GM12878 (cell line): Measurements from ENCODE around the gene ANXA9.

ENCODE experiments used
- BCL11A ChIP-seq: IDR thresholded peaks from 2 replicates; pipeline ENCODE4 v1.6.1; 2011; ENCODE audit warnings: low read depth, low read length
- BRCA1 ChIP-seq: IDR thresholded peaks from 2 replicates; pipeline ENCODE4 v1.6.1; 2011; ENCODE audit warnings: low read depth, low read length, improper control_type of control experiment
- CTCF ChIP-seq, 3 experiments: IDR thresholded peaks in 2 of 3; conservative IDR thresholded peaks in 1 of 3; 2 replicates each; pipeline ENCODE4 v1.5.1; 2011; ENCODE audit warnings: low read depth in 3 of 3, low read length in 3 of 3, mild to moderate bottlenecking in 3 of 3, control low read depth in 2 of 3, moderate library complexity in 2 of 3, inconsistent platforms in 1 of 3, mixed read lengths in 1 of 3; ENCODE audit not compliant: control insufficient read depth in 2 of 3, insufficient read depth in 1 of 3; ENCODE audit errors: extremely low read depth in 1 of 3
- FOXM1 ChIP-seq: IDR thresholded peaks from 2 replicates; pipeline ENCODE4 v1.6.1; 2012; ENCODE audit warnings: low read depth, mild to moderate bottlenecking, inconsistent platforms, low read length, moderate library complexity
- HDAC2 ChIP-seq: fragments of 200-600 bp; sonication (generic); IDR thresholded peaks from 2 replicates; pipeline ENCODE4 v1.6.1; 2017
- IKZF1 ChIP-seq: fragments of 450-650 bp; conservative IDR thresholded peaks from 2 replicates; pipeline ENCODE4 v1.6.1; 2017; ENCODE audit warnings: antibody characterized with exemption, mild to moderate bottlenecking
- JUND ChIP-seq: IDR thresholded peaks from 2 replicates; pipeline ENCODE4 v1.6.1; 2012; ENCODE audit warnings: low read depth, mild to moderate bottlenecking, low read length, improper control_type of control experiment, moderate library complexity
- POLR2A ChIP-seq: IDR thresholded peaks from 2 replicates; pipeline ENCODE4 v1.6.1; 2011; ENCODE audit warnings: low read depth, mild to moderate bottlenecking, low read length
- RFX5 ChIP-seq: IDR thresholded peaks from 2 replicates; pipeline ENCODE4 v1.6.1; 2011; ENCODE audit warnings: low read depth, low read length, improper control_type of control experiment
- SREBF2 ChIP-seq: IDR thresholded peaks from 2 replicates; pipeline ENCODE4 v1.6.1; 2012; ENCODE audit warnings: mild to moderate bottlenecking, low read length
- SUZ12 ChIP-seq: fragments of 200-600 bp; sonication (generic); IDR thresholded peaks from one replicate; pipeline ENCODE4 v1.6.1; 2018; ENCODE audit warnings: antibody characterized with exemption, mild to moderate bottlenecking; ENCODE audit not compliant: unreplicated experiment
- TCF12 ChIP-seq: IDR thresholded peaks from 2 replicates; pipeline ENCODE4 v1.6.1; 2011; ENCODE audit warnings: low read depth, mild to moderate bottlenecking, low read length
- TF ChIP-seq, protein P1 (sequence below): fragments of 450-650 bp; IDR thresholded peaks from 2 replicates; pipeline ENCODE4 v1.6.1; 2017; ENCODE audit warnings: mild to moderate bottlenecking, low read depth, inconsistent platforms; ENCODE audit not compliant: poor library complexity, severe bottlenecking

- TF ChIP-seq SUZ12 (no peak), BCL11A (no peak), CTCF (IDR thresholded peaks at IDR 0.05 in 2 of 3, conservative IDR thresholded peaks at IDR 0.05 in 1 of 3; ENCODE audit: control insufficient read depth in 2 of 3, extremely low read depth in 1 of 3, insufficient read depth in 1 of 3, low read depth in 3 of 3, low read length in 3 of 3) (no peak), BRCA1 (no peak), TCF12 (no peak), JUND (no peak), POLR2A (no peak), RFX5 (no peak), IKZF1 (no peak), HDAC2 (no peak), FOXM1 (no peak), SREBF2 (no peak)
- TF ChIP-seq, protein P1, sequence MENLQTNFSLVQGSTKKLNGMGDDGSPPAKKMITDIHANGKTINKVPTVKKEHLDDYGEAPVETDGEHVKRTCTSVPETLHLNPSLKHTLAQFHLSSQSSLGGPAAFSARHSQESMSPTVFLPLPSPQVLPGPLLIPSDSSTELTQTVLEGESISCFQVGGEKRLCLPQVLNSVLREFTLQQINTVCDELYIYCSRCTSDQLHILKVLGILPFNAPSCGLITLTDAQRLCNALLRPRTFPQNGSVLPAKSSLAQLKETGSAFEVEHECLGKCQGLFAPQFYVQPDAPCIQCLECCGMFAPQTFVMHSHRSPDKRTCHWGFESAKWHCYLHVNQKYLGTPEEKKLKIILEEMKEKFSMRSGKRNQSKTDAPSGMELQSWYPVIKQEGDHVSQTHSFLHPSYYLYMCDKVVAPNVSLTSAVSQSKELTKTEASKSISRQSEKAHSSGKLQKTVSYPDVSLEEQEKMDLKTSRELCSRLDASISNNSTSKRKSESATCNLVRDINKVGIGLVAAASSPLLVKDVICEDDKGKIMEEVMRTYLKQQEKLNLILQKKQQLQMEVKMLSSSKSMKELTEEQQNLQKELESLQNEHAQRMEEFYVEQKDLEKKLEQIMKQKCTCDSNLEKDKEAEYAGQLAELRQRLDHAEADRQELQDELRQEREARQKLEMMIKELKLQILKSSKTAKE = no peak
These were observed 5.7 kb upstream of the ANXA9 start for GRCh38 chr1:150976401-150976821.
